Ovary (tissue), 9 donors: ENCODE data around the gene NOTCH1. TPM values are rescaled to one million over a fixed set of nuclear protein-coding genes. Genes with fewer than 3 reads are reported as not detected.

Source experiments
- DNase-seq, 5 donors: peaks; one replicate each; pipeline ENCODE4 v3.0.0-alpha.2; 2019 to 2020
- H3K27ac ChIP-seq, 2 donors: fragments of 200-600 bp; one replicate each; pipeline versions ENCODE4 v1.5.1 to v1.8.0; 2019 to 2022
- H3K27me3 ChIP-seq: fragments of 200-600 bp; one replicate; pipeline ENCODE4 v1.8.0; 2022
- H3K36me3 ChIP-seq: fragments of 200-600 bp; sonication (generic); one replicate; pipeline ENCODE4 v1.5.1; 2019
- H3K4me1 ChIP-seq: one replicate; pipeline ENCODE4 v1.8.1; 2013; ENCODE audit warnings: mild to moderate bottlenecking, moderate library complexity; ENCODE audit not compliant: insufficient read depth
- H3K4me3 ChIP-seq: fragments of 200-600 bp; sonication (generic); one replicate; pipeline ENCODE4 v1.5.1; 2017
- H3K9me3 ChIP-seq, 2 donors: fragments of 200-600 bp in 1 of 2; sonication (generic) in 1 of 2; one replicate each; pipeline versions ENCODE4 v1.5.1 to v1.8.1; 2013 to 2019; ENCODE audit warnings: mild to moderate bottlenecking in 1 of 2, moderate library complexity in 1 of 2
- CTCF ChIP-seq, 3 donors: fragments of 450-650 bp in 2 of 3; fragments of 200-600 bp in 1 of 3; IDR thresholded peaks; one replicate each; pipeline versions ENCODE4 v1.5.1 to v1.8.0; 2016 to 2022; ENCODE audit warnings: antibody characterized with exemption in 3 of 3, mild to moderate bottlenecking in 1 of 3
- EP300 ChIP-seq: sonication (generic); formaldehyde crosslinking; IDR thresholded peaks from one replicate; pipeline ENCODE4 v1.6.1; 2017; ENCODE audit warnings: antibody characterized with exemption
- POLR2A ChIP-seq: fragments of 450-650 bp; IDR thresholded peaks from one replicate; pipeline ENCODE4 v1.6.1; 2017; ENCODE audit warnings: antibody characterized with exemption, mild to moderate bottlenecking, moderate library complexity
- WGBS, 3 donors: extraction: QIAGEN DNeasy Blood & Tissue Kit in 1 of 3; methylation state at CpG; one replicate each; pipeline versions ENCODE4 v1.1.5 to v1.1.7; 2013 to 2017; 5-methylcytosine and 5-hydroxymethylcytosine counted together
- intact Hi-C, 4 donors: fragments of 100-400 bp; cut with DNase I; formaldehyde crosslinking; loops; one replicate each; pipeline versions ENCODE4 v1.11.0 to v1.15.1; 2022 to 2023
- polyA plus RNA-seq, 2 donors: library from polyadenylated mRNA; stranded (reverse); fragments of 200-250 nt in 1 of 2; fragments of 350-450 nt in 1 of 2; fragmentation: Illumina TruSeq in 1 of 2; extraction: RNeasy Lipid Tissue Mini Kit (QIAGEN cat#74804) in 1 of 2; gene quantifications; one replicate each; pipeline ENCODE4 v1.2.3, GENCODE V29; 2013 to 2014
- total RNA-seq, 7 donors: library from RNA; depleted of rRNA in 2 of 7; stranded (reverse); fragments of >200 nt in 2 of 7; fragmentation: NEBNext Ultra II Directional in 3 of 7; extraction: Animal tissue kit (Norgen Biotek cat#: 25700) in 3 of 7; gene quantifications; one replicate each; pipeline versions ENCODE4 v1.1.0 to v1.2.4, GENCODE V29; 2016 to 2023
- donor health status: DM: no; HTN: no; CAD: no; lungs with moderate emphysema.
- donor health status: DM: no; HTN: no; CAD: no.
- donor health status: Bipolar disorder and iron deficiency.
- donor health status: DM: yes; HTN: yes; CAD: no.
- donor health status: DM: no; HTN: no; CAD: no.
- donor health status: DM: yes; HTN: yes; CAD: no.

The NOTCH1 gene
- total and polyA plus RNA-seq, 9 donors, result 2.5 to 30.9 (median 17.1) TPM

- Histone ChIP-seq H3K9me3 (no peaks in the 10 kb centered on the region), H3K4me3 (peak overlapping the region; percentile 62), H3K27me3 (no peaks in the 10 kb centered on the region), H3K36me3 (no peaks in the 10 kb centered on the region), H3K27ac (peak overlapping the region; percentile 84 to 100), H3K4me1 (peaks cover 10% of the 10 kb centered on the region)
- intact Hi-C loops, result loop anchor here in 1 of 4 donors (10.0 kb wide), 1 partner anchor 61 kb away; the partner anchor contains the start of gene NOTCH1
- 1 to 2% (median 1%) methylated on average over 29 to 63 of the region's 63 CpGs for WGBS, 3 donors
- DNase-seq, result peak; percentile 92 to 97 (median 95)
- peak; percentile 38 for TF ChIP-seq POLR2A
- no peak for TF ChIP-seq CTCF (IDR thresholded peaks at IDR 0.05)
- peak; percentile 18 for TF ChIP-seq EP300
These were observed 62.2 kb downstream of the NOTCH1 start for GRCh38 chr9:136483589-136484152.

GRCh38 chr9:136482793-136483588 is 62.9 kb downstream of the NOTCH1 start, which contains the start of gene SEC16A:
TSS of gene SEC16A (minus strand) at chr9:136483040. CDS start at chr9:136477615, 5,425 bp downstream.
- Histone ChIP-seq H3K27ac (peak within 1 kb of the TSS; percentile 86 to 100), H3K4me3 (peak within 1 kb of the TSS; percentile 92), H3K27me3 (no peaks in the 10 kb centered on the region), H3K9me3 (no peaks in the 10 kb centered on the region), H3K36me3 (no peaks in the 10 kb centered on the region), H3K4me1 (peaks cover 10% of the 10 kb centered on the region)
- DNase-seq, result peak; percentile 100
- WGBS, 3 donors, result 0 to 1% (median 1%) methylated on average over 42 to 109 of the region's 109 CpGs
- intact Hi-C loops, result loop anchor here in 1 of 4 donors (10.0 kb wide), 1 partner anchor 62 kb away; the partner anchor contains the start of gene NOTCH1
- TF ChIP-seq EP300, result no peak
- peak; percentile 96 for TF ChIP-seq POLR2A
- TF ChIP-seq CTCF (IDR thresholded peaks at IDR 0.05), result no peak

DNA sequence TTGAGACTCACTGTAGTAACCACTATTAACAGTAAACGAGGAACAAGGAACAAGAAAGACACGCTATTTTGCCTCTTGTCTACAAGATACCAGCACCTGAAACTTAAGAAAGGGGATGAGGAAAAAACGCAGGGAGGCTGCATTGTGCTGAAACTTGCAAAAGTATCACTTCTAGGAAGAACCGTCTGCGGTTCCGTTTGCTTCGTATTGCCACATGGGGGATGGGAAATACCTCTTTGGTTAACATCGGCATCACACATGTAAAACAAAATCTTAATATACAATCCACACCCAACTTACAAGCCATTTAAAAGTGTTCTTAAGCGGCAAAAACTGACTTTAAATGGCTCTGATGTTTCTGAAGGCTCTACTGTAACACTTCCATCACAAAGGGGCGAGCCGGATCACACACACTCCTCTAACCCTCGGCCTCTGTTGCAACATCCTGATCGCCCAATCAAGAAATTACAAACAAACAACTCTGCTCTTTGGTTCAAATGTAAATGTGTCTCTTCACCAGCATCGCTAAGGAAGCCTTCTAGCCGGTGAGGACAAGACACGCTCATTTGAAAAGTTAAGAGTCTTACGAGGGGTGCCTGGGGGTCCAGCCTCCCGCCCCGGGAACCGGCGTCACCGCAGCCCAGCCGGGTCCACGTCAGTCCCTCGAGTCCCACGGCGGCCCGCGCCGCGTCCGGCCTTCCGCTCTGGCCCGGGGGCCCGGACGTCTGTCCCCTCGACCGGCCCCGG is 63.6 kb downstream of the NOTCH1 start:
- DNase-seq, result no peak
- Histone ChIP-seq H3K4me1 (peaks cover 10% of the 10 kb centered on the region), H3K4me3 (peak overlapping the region; percentile 92), H3K36me3 (no peaks in the 10 kb centered on the region), H3K27me3 (no peaks in the 10 kb centered on the region), H3K9me3 (no peaks in the 10 kb centered on the region), H3K27ac (peak overlapping the region; percentile 86 to 100)
- WGBS, 3 donors, result 0 to 2% (median 0%) methylated on average over 39 of the region's 39 CpGs
- TF ChIP-seq POLR2A (no peak), EP300 (no peak), CTCF (IDR thresholded peaks at IDR 0.05) (no peak)
- intact Hi-C loops, result loop anchor here in 1 of 4 donors (10.0 kb wide), 1 partner anchor 63 kb away; the partner anchor contains the start of gene NOTCH1

GRCh38 chr9:136481558-136481957 is 64.3 kb downstream of the NOTCH1 start:
- H3K4me3 ChIP-seq, result peak overlapping the region; percentile 92
- H3K27ac ChIP-seq, result no peak overlapping the region
- H3K4me1 ChIP-seq, result peaks cover 10% of the 10 kb centered on the region
- TF ChIP-seq CTCF (IDR thresholded peaks at IDR 0.05), result no peak
- no peak for TF ChIP-seq POLR2A
- no peak for TF ChIP-seq EP300
- no peaks in the 10 kb centered on the region for H3K27me3 ChIP-seq
- H3K36me3 ChIP-seq, result no peaks in the 10 kb centered on the region
- intact Hi-C loops, result loop anchor here in 1 of 4 donors (10.0 kb wide), 1 partner anchor 63 kb away; the partner anchor contains the start of gene NOTCH1
- DNase-seq, result no peak
- WGBS, 3 donors, result 39 to 49% (median 40%) methylated on average over 5 of the region's 5 CpGs
- H3K9me3 ChIP-seq, result no peaks in the 10 kb centered on the region
